Measurements from ENCODE around the gene POLR2F. TPM values are rescaled to one million over a fixed set of nuclear protein-coding genes. Genes with fewer than 3 reads are reported as not detected.

The POLR2F gene
- total RNA-seq, 2 experiments from 2014 or later, result 20.2 to 21.1 TPM

DNA sequence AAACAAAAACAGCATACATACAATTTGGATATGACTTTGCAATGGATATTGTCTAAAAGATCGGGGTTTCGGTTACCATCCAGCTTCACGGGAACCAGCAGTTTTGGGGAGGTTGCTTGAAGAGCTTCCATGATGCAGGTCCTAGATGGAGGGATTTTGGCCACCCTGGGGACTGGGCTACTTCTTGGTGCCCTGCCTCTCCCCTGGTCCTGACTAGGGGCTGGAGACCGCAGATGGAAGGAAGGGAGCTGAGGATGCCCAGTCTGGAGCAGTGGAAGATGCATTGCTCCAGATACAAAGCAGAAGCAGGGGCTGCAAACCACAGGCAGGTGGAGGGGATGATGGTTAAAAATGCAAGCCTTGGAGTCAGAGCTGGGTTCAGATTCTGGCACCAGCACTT lies 17.4 kb downstream of the POLR2F start:
- DNase-seq, result no peak
- intact Hi-C loops (cut with DNase I, micrococcal nuclease), result no loop called here
- no peaks in the 10 kb centered on the region for H3K4me1 Mint-ChIP-seq (ENCODE audit: low read depth)
- H3K27me3 Mint-ChIP-seq, result no peaks in the 10 kb centered on the region
- H3K9me3 Mint-ChIP-seq, result no peaks in the 10 kb centered on the region
- H3K27ac Mint-ChIP-seq, result no peak overlapping the region
- H3K4me3 Mint-ChIP-seq, result no peak overlapping the region
- TF ChIP-seq CTCF (IDR thresholded peaks at IDR 0.05), result no peak
- H3K4me1 ChIP-seq (ENCODE audit: insufficient read depth, low read length), result no peaks in the 10 kb centered on the region
- H3K27ac ChIP-seq (ENCODE audit: low read depth in 1 of 2, low read length in 2 of 2), result no peak overlapping the region
- no peak for ATAC-seq (ENCODE audit: poor library complexity)
- no peak overlapping the region for H3K4me3 ChIP-seq (ENCODE audit: low read length)
- H3K36me3 ChIP-seq (ENCODE audit: insufficient read depth, low read length), result peaks cover 50% of the 10 kb centered on the region
- H3K36me3 Mint-ChIP-seq (ENCODE audit: low read depth), result peaks cover 46% of the 10 kb centered on the region
- ChIA-PET POLR2A (no interaction called here), CTCF (no interaction called here)
- H3K27me3 ChIP-seq (ENCODE audit: control insufficient read depth in 1 of 2, insufficient read depth in 2 of 2, low read length in 2 of 2), result no peaks in the 10 kb centered on the region
- no peaks in the 10 kb centered on the region for H3K9me3 ChIP-seq (ENCODE audit: control insufficient read depth in 1 of 2, insufficient read depth in 1 of 2, low read length in 2 of 2)

- Mint-ChIP-seq H3K36me3 (ENCODE audit: low read depth) (peaks cover 41% of the 10 kb centered on the region), H3K4me1 (ENCODE audit: low read depth) (no peaks in the 10 kb centered on the region), H3K4me3 (no peak overlapping the region), H3K9me3 (no peaks in the 10 kb centered on the region), H3K27ac (no peak overlapping the region), H3K27me3 (no peaks in the 10 kb centered on the region)
- ATAC-seq (ENCODE audit: poor library complexity) (no peak), DNase-seq (no peak)
- TF ChIP-seq CTCF (IDR thresholded peaks at IDR 0.05), result no peak
- Histone ChIP-seq H3K36me3 (ENCODE audit: insufficient read depth, low read length) (peaks cover 42% of the 10 kb centered on the region), H3K4me1 (ENCODE audit: insufficient read depth, low read length) (no peaks in the 10 kb centered on the region), H3K9me3 (ENCODE audit: control insufficient read depth in 1 of 2, insufficient read depth in 1 of 2, low read length in 2 of 2) (no peaks in the 10 kb centered on the region), H3K27ac (ENCODE audit: low read depth in 1 of 2, low read length in 2 of 2) (no peak overlapping the region), H3K27me3 (ENCODE audit: control insufficient read depth in 1 of 2, insufficient read depth in 2 of 2, low read length in 2 of 2) (no peaks in the 10 kb centered on the region), H3K4me3 (ENCODE audit: low read length) (no peak overlapping the region)
- ChIA-PET POLR2A (no interaction called here), CTCF (no interaction called here)
- intact Hi-C loops (cut with DNase I, micrococcal nuclease), result no loop called here
These were observed 18.3 kb downstream of the POLR2F start for GRCh38 chr22:37971475-37972434.

DNA sequence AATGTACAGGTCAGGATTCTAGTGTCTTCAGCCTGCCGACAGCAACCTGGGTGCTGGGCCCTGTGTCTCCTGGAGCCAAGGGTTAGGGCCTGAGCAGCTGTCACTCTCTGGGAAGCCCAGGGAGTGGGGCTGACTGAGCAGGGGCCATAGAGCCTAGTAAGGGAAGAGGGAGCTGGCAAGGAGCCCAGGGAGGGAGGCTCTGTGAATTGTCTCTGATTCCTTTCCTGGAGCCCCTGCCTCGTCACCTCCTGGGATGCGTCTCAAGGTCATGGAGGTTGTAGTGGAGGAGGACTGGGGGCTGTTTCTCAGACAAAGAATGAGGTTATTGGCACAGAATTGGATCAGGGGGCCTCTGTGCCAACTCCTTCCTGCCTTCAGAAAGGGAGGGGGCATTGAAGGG lies 19.0 kb downstream of the POLR2F start:
- ATAC-seq (ENCODE audit: poor library complexity) (no peak), DNase-seq (no peak)
- Histone ChIP-seq H3K4me3 (ENCODE audit: low read length) (no peak overlapping the region), H3K27me3 (ENCODE audit: control insufficient read depth in 1 of 2, insufficient read depth in 2 of 2, low read length in 2 of 2) (no peaks in the 10 kb centered on the region), H3K27ac (ENCODE audit: low read depth in 1 of 2, low read length in 2 of 2) (no peak overlapping the region), H3K9me3 (ENCODE audit: control insufficient read depth in 1 of 2, insufficient read depth in 1 of 2, low read length in 2 of 2) (no peaks in the 10 kb centered on the region), H3K4me1 (ENCODE audit: insufficient read depth, low read length) (no peaks in the 10 kb centered on the region), H3K36me3 (ENCODE audit: insufficient read depth, low read length) (peaks cover 34% of the 10 kb centered on the region)
- H3K36me3 Mint-ChIP-seq (ENCODE audit: low read depth), result peaks cover 34% of the 10 kb centered on the region
- H3K27me3 Mint-ChIP-seq, result no peaks in the 10 kb centered on the region
- TF ChIP-seq CTCF (IDR thresholded peaks at IDR 0.05), result no peak
- CTCF ChIA-PET, result no interaction called here
- no peak overlapping the region for H3K27ac Mint-ChIP-seq
- intact Hi-C loops (cut with DNase I, micrococcal nuclease), result no loop called here
- no peaks in the 10 kb centered on the region for H3K9me3 Mint-ChIP-seq
- H3K4me1 Mint-ChIP-seq (ENCODE audit: low read depth), result no peaks in the 10 kb centered on the region
- H3K4me3 Mint-ChIP-seq, result no peak overlapping the region
- POLR2A ChIA-PET, result no interaction called here
